HG03108 (cell line): ENCODE data around the gene PBX1.

Source experiments
- ATAC-seq: cut with Tn5 transposase; IDR thresholded peaks from one replicate; pipeline ENCODE4 v1.9.1; 2021; ENCODE audit warnings: moderate library complexity; ENCODE audit not compliant: unreplicated experiment

The PBX1 gene

DNA sequence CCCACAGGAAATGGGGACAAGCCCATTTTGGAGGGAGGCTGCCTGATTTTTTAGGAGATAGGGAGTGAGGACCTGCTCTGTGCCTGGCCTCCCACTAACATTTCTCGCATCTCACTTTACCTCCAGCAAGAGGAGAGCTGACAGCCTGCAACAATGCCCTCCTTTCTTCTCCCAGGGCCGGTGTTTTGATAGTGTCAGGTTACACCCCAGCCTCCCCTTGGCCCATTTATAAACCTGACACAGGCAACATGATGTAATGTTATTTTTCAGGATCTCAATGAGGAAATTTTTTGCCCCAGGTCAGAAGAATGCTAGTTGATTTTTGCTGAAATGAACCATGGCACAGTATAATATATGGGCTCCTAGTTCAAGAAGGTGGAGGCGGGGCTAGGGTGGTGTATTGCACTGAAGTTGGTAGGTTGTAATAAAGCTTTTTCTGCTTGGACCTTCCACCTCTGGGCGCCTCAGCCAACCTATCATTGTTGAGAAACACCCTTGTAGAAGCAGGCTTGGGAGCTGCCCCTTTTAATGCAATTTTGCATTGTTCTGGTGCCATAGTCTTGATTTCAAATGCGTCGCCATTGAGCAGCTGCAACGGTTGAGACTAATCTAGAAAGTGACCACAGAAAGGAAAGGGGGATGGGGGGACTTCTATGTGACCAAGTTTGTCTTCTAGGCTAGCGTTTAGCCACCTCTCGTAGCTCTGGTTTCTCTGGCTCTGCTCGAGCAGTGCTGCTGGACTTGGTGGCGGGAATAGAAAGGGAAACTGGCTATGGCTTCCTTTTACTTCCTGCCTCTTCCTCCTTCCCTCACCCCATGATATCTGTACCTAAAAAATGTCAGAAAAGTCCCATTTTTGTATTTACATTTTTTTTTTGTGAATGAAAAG, 53.0 kb downstream of the PBX1 start:
- ATAC-seq = no peak

DNA sequence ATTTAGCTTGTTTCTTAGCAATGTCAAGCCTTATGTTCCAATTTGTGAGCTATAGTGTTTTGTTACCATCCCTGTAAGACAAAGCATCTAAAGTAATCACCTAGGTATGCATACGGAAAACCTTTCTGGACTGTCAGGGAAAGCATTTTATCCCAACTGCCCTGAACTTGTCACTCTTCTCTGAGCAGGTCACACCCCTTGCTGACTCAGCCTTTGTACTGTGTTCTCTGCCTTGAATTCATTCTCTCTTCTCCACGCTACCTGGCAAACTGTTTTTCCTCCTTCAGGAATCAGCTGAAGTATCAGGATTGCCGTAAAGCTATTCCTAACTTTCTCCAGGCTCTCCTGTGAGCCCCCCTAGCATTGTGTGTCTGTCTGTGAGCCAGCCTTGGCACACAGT, 54.2 kb downstream of the PBX1 start:
- ATAC-seq = no peak

DNA sequence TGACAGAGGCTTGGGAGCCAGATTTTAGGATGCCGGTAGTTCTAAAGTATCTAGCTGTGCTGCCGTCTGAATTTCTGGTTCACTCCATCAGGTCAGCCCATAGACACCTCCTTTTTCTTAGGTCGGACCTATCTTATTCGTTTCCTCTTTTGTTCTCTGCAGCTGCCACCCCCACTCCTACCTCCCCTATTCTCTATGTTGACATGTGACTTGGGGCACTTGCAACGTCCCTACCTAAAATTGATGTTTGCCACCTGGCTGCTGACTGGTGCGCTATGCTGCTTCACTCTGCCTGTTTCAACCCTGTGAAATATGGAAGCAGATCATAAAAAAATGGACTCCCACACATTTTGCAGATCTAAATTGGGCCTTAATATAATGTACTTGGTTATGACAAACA, 55.3 kb downstream of the PBX1 start:
- ATAC-seq = no peak

DNA sequence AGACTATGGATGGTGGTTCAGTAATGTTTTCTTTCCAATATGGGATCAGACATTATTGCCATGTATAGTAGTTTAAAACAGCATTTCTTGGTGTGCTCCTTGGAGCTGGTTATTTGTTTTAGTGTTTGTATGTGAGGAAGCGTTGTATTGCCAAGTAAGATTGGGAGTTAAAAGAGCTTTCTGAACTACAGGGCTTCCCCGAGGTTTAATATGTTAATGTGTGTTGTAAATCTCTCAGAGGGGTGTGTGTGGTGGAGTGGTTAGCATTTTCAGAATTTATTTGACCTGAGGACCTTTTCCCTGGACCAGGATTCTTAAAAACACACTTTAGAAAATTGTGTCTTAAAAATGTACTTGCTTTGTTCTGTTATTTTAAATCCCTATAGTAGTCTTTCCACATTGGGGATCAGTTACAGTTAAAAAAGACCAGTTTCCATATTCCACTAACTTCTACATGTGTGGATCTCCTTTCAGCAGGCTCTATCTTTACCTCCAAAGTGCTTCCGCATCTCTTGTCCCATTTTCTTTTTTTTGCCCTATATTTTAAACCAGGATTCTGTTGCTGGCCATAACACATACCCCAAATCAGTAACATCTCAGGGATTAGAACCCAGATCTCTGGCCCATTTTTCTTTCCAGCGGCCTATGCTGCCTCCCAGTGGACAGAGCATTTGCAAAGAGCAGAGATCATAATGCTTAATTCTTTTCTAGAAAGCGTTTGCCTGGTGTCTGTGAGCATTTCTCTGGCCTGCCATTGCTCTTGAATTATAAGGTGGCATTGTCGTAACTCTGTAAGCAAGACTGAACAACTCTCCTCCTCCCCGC, 58.6 kb downstream of the PBX1 start:
- ATAC-seq = no peak

DNA sequence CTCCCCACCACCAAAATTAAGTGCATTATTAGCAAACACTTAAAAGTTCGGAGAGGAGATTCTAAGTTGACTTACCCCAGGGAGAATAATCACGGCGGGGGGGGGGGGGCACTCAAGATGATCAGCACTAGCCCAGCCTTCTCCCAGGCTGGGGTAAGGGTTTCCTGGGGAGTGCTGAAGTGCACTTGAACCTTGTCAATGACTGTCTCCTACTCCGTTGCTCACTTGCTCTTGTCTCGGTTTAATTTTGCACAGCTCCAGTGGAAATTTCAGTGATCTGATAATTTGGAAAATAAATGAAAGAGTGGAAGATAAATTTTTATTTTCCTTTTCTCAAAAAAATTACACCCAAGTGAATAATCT, 59.2 kb downstream of the PBX1 start:
- ATAC-seq = no peak

DNA sequence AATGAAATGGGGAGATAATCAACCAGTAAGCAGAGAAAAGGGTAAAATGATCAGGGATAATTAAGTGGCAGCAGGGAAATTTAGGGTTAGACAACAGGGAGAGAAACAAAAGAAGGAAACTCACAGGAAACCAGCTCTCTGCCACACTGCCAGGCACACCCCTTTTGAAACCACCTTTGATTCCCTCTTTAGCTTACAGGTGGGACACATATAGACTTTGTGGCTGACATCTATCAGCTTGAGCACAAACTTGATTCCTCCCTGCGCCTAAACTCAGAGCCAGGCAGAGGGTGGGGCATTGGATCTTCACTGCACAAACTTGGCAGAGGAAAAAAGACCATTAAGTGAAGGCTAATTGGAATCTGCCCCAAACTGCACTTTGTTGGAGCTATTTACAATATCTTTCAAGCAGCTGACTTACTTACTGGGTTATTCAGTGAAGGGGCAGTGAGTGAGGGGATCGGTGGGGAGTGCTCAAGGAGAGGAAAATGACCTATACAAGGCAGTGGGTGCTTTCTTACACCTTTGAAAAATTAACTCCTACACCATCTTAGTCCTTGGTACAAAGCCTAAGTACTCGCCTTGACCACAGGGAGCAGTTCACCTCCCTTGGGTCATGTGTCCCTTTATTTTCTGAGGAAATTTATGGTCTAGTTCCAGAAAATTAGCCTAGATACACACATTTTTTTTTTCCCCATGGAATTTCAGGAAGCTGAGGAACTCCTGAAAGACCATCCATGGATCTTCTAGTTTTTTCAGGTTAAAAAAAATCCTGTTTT, 60.2 kb downstream of the PBX1 start:
- no peak for ATAC-seq

DNA sequence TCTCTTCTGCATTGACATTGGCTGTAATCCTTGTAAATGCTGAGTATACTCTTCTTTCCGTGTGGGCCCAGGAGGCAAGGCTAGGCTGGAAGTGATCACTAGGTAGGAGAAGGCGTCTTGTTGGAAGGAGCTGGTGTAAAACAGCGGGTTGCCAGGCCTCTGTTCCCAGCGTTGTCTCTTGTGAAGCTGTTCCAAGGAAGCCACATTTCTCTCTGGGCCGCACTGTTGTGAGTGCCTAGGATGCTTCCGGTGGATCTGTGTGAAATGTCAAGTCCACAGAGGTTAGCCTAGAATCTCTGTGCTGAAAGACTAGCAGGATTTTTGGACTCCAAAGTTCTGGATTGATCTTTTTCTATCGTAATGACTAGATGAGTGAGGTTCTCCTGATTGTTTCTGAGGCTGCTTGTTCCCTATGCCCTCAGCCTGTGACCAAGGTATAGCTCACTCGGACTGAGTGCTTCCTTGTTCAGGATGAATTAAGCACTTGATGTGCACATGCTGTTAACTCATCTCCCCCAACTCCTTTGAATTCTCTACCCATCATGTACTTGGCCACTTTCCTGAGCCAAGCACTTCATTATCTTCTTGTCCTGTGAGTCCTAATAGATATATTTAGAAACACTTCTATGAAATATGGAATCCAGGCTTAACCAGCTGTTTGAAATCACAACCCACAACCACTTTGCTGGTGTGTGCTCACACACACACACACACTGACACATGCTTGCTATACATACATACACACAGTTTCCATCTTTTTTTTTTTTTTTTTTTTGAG, 63.3 kb downstream of the PBX1 start:
- no peak for ATAC-seq

DNA sequence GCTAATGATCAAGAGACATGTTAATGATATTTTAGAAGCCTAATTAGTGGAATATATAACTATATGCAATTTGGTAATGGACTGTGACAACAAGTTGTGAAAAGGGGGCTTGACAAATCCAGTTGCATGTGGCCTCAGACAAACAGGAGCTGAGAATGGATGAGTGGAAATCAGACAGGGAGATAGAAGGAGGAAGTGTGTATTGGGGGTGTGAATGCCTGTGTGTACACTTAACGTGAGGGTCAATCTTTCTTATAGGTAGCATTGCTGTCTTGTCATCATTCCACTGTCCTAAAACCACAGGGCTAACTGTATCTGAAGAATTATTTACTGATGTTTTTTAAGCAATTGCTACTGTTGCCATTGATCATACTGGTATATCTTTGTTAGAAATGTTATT, 64.8 kb downstream of the PBX1 start:
- ATAC-seq = no peak

DNA sequence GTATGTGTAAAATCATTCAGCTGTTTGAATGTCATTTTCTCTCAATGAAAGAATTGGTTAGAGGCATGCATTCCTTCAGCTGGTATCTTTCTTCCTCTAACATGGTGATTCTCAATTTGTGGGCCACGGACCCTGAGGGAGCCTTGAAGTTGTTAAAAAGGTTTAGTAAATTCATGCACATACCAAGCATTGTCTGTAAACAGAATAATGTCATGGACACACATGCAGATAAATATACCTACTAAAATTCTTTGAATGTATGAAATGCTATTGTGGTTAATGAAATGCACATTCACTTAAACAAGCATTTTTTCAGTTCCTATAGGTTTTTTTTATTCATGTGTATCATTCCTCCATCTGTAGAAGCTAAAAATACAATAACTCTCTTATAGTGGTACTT, 65.4 kb downstream of the PBX1 start:
- no peak for ATAC-seq

DNA sequence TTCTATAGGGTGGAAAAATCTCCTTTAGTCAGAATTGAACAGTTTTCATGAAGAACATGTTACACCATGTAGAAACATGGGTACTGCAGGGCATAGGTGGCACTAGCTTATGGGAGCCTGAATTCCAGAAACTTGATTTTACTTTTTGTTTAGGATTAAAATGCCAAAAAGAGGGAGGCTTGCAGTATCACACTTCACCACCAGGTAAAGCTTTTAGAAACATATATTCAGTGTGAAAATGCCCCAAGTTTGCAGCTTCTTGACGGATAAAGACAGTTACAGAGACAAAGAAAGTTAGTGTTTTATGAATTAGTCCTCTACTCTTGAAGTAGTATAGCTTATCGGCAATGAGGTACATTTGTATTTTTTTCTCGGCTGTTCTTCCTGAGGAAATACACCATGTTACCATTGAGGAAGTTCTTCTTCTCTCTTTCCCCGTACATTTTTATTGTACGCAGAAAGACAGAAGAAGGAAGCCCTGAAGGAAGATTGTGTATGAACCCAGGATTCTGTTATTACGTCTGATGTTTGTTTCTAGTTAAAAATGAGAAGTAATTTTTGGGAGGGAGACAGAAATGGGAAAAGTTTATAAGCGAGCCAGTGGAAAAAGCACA, 66.1 kb downstream of the PBX1 start:
- no peak for ATAC-seq

DNA sequence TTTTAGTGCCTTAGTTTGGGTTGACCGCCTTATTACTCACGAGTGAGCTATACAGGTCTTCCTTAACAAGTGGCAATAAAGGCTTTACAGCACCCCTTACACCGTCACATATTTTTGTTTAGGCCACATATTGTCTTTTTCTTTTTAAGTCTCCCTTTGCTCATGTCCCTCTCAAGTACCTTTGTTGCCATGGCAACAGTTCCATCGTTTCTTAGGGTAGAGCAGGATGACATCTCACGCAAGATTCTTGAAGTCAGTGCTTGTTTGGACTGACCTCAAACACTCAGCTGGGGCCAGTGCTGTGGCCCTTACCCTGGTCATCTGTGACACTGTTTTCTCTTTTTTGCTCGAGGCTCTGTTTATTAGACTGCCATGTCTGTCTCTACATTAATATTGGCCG, 69.8 kb downstream of the PBX1 start:
- no peak for ATAC-seq

DNA sequence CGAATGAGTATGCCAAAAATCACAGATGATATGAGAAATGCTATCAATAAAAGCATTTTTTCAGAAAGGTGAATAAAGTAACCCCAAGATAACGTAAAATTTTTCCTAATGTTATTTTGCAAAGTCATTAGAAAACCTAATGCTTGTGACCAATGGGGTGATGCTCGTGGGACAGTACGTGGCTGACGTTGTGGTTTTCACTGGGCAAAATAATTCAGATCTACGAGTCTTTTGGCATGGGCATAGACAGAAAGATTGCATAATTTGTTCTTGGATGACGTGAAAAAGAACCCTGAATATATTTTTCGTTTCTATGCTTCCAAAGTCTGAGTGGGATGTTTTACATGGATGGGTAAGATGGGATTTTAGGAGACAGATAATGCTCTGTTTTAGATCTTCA, 71.0 kb downstream of the PBX1 start:
- ATAC-seq = no peak

DNA sequence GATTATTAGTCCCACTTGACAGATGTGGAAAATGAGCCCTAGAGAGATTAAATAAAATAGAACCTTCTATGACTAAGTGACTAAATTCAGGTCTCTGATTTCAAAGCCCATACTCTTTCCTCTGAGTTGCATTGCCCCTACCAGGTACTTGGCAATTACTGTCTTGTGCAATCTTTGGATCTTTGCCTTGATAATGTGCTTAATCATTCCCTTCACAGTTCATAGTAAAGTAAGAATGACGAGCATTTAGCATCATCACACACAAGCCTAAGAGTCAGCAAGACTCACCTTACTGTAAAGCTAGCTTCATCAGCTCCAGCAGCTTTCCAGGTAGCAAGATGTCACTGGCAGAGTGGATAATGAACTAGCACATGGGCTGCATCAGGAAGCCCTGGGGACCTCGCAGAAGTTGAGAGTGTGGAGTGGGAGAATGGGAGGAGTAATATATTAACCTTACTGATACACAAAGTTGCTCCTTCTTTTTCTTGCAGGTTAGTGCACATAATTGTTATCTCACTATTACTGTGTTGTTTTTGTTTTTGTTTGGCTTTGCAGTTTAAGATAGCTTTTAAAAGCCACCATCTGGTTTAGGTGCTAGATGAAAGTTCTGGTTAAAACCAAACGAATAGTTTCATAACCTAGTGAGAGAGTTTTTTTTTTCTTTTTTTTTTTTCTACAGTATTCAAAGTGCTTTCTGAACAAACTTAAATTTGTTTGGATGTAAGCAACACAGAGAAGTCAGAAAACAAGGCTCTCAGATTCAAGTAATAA, 71.8 kb downstream of the PBX1 start:
- ATAC-seq = no peak

DNA sequence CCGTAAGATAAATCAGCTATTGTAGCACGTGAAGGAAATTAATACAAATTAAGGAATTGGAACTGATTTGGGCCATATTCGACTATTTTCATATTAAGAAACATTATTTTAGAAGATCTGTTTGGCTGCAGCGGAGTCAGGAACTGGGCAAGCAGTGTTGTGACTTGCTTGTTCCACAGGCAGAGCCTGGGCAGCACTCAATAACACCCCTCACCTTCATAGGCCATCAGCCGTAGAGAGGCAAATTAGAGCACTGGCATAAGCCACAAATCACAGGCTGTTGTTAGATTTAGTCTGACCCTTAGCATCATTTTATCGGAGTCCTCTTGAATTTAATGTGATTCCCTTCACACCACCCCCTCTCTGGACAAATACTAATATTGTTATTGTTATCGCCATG, 72.8 kb downstream of the PBX1 start:
- ATAC-seq = no peak

DNA sequence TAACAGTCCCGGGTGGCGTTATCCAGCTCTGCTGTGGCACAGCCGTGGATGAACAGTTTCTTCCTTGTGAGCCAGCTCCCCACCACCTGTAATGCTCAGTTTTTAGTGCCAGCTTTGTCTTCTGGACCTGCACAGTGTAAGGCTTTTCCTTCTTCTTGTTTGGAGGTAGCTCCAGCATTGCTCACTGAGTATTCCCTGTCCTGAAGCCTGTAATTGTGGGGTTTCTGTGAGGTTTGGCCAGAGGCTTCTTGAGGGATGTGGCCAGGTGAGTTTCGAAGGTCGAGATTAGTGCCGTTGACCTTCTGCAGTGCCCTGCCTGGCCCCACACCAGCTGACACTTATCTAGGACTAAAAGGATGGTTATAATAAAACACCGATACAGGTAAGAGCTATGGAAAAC, 75.0 kb downstream of the PBX1 start:
- ATAC-seq = no peak

DNA sequence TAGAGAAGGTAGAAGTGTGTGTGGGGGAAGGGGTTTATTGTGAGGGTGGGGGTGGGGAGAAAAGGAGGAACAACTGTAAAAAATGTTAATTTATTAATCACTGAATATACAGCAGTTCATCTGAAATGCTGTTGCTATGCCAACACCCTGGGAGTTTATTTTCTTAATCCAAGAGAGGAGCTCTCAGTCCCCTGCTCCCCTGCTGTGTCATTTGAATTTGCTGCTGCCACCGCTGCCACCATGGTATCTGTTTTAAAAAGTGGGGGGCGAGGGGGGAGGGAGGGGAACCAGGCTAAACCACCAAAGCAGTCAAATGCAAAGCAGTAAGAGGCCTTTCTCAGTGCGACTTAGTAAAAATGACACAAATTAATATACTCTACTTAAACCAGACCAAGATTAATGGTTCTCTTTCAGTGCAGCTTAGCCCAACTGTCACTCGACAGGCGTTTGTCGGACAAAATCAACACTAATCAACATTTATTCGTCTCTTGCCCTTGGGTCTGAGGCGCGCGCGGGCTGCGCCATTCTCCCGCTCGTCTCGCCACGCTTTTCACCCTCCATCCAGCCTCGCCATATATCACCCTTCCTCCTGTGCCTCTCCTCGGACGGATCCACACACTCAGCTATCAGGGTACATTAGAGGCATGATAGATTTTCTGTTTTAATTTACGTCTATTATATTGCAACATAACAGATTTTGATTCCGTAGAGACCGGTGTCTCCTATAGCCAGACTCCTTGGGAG, 76.2 kb downstream of the PBX1 start:
- ATAC-seq = no peak

DNA sequence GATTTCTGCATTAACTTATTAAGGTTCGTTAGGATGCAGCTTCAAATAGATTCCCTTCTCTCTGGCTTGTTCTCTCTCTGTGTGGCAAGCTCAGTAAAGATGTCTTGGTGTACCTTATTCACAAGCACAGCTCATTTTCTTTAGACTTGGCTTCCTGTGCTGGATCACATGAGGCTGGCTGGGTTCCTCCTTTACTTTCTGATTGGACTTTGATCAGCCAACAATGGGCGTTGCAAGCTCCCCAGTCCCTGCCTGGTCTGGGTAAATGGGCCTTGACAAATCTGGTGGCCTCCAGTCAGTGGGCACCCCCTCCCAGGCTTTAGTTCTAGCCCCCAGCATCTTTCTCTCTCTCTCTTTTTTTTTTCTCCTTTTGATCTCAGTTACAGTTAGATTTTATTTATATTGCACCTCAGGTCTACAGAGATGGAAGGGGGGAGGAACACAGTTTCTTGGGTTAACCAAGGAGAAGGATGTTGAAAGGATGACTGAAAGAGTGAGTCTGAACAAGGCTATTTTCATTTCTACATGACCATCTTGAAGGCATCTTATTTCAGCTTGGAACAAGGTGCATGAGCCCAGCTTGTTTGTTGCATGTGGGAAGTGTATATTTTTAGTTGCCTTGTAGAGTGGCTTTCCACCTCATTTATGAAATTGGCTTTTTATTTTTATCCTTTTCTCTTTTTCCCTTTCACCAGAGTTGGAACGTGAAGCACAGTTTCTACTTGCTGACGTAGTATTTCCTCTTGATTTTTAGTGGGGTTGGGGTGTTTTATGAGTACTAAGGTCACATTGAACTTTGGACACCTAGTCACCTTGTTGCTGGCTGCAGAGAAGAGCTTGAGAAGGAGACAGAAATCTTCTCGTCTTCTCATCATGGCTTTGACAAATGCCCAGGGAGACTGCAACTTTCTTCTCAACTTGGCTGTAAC, 77.1 kb downstream of the PBX1 start:
- ATAC-seq = no peak

DNA sequence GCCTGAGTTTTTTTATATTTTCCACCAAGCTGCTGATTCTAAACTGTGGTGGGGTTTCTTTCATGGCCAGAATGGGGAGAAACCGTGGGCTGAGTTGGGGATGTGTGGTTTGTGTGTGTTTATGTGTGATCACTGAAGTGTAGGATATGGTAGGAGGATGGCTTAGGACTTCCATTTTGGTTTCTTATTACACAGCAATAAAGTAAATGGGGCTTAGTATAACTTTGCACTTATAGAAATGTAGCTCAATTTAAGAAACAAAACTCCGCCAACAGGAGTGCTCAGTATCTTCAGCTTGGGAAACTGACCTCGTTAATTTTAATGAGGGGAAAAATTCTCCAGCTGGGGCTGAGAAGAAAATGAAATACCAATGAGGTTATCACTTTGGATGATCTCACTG, 77.8 kb downstream of the PBX1 start:
- no peak for ATAC-seq
